Activated CD8-positive, alpha-beta memory T cell treated with anti-CD3 and anti-CD28 coated beads, Interleukin-2, amount 50 U/mL, for 4 hours (primary cell): ENCODE data around the gene SLC12A7.
"Not testable (repeated sequence)": the region's sequence is repeated elsewhere in the genome, so short reads cannot be mapped to it uniquely, and the experiment has no call there.

Experiments used
- DNase-seq: peaks from one replicate; pipeline ENCODE4 v3.0.0-alpha.2; 2020

The SLC12A7 gene

DNA sequence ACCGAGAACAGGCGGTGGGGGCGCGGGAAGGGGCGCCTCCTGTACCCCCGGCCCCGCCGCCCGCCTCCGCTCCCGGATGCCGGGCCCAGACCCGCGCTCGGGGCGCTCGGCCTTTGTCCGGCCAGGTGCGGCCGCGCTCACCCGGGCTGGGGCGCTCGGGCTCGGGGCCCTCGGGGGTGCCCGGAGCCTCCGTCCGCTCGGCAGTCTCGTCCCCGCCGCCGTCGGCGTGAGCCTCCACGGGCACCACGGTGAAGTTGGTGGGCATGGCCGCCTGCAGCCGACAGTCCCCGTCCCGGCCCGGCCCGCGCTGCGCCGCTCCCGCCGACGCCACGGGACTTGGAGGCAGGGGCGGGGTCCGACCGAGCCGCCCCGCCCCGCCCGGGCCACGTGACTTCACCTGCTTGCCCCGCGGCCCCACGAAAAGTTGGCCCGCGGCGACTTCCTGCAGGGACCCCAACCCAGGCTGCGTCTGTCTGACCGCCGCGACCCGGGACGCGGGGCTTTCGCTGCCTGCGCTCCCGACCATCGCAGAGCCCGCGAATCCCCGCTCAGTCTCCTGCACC, at the start of gene SLC12A7:
TSS of gene SLC12A7 (minus strand) at position 337 of the 563 bp plus-strand sequence. CDS start at position 265, 72 bp downstream.
- DNase-seq, result peak; percentile 75

DNA sequence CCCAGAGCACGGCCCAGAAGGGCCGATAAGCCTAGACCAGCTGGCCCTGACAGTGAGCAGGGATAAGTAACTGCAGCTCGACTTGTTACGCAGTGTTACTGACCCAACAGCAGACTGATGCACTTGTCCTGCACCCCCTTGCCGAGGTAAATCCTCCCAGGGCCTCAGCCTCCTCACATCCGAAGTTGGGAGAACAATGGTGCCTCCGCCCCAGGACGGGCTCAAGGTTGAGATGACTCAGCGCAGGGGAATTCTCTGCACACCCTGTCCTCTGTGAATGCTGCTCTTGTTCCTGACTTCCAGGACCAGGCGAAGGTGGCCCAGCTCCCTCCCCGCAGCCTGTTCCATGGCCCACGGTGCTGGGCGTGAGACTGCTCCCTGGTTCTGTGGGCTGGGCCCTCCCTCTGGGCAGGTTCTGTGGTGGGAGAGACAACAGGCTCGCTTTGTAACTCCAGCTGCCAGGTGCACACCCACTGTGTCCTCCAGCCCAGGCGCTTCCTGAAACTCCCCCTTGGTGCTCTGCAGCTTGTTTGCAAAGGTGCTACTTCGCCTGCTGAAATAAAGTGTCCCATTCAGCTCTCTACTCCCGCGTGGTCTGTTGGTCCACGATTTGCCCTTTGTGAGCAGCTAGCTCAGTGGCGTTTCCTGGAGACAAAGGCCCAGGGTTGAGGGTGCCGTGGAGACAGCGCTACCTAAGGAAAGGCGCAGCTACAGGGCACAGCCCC, 49.4 kb upstream of the SLC12A7 start:
- no peak for DNase-seq

- DNase-seq, result no peak
Observed at GRCh38 chr5:1159774-1160406, 48.0 kb upstream of the SLC12A7 start.

GRCh38 chr5:1159341-1159675, 47.4 kb upstream of the SLC12A7 start:
- DNase-seq, result no peak

DNA sequence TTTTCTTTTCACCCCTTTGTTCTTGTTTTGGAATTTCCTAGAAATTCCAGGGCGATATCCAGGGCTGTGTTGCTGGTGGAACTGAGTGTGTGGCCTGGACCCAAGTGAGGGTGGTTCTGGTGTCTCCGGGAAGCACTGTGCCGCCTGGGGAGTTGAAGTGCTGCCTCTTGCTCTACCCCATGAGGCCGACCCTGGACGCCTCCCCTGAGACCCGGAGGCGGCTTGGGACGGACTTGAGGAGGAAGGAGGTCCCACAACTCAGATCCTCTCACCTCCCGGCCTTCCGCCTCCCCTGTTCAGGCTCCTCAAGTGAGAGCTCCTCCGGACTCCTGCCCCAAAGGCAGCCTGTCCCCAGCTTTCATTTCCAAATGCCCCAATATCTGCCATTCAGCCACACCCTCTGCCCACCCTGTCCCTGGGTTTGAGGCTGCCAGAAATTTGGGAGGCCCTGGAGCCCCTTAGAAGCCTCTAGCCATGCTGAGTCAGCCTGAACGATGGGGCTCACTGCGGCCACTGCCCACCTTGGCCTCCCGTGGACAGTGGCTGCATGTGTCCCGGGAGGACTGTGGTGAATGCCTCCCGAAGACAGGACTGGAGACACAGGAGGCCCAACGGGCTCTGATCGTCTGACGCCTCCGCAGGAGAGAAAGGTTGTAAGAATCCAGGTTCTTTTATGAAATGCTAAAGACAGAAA, 46.9 kb upstream of the SLC12A7 start:
- no peak for DNase-seq

DNA sequence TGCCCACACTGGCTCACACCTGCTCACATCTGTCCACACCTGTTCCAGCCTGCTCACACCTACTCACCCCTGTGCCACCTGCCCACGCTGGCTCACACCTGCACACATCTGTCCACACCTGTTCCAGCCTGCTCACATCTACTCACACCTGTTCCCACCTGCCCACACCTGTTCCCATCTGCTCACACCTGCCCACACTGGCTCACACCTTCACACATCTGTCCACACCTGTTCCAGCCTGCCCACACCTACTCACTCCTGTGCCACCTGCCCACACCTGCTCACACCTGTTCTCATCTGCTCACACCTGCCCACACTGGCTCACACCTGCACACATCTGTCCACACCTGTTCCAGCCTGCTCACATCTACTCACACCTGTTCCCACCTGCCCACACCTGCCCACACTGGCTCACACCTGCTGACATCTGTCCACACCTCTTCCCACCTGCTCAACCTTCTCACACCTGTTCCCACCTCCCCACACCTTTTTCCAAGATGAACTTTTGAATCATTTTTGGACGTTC, 45.7 kb upstream of the SLC12A7 start:
- DNase-seq, result not testable (repeated sequence)

GRCh38 chr5:1156754-1157460, 45.0 kb upstream of the SLC12A7 start:
- DNase-seq, result no peak

DNA sequence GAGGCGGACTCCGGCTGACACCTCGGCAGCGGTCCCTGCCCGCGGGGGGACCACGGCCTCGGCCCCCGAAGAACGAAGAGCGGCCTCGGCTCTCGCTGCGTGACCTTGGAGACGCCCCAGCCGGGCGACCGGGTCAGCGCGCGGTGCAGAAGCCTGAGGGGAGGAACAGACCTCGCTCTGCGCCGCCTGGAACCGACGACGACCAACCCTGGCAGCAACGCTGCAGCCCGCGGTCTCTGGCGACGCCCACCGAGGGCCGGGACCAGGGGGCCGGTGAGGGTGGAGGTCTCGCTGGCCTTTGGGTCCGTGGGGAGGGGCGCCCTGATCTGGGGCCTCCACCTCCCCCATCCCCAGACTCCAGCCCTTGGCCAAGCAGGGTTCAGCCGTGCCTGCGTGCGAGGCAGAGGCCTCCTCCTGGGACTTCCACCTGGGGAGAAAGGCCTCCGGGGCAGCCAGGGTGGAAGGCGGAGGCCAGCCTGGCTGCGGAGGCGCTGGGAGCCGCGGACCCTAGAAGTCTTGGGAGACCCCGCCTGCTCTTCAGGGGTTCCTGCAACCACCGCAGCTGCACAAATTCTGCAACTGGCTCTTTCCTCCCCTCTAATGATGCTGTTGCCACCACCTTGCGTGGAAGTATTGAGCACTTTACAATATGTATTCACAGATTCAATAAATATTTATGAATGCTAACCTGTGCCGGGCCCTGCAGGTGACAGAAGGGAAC, 44.3 kb upstream of the SLC12A7 start:
- DNase-seq, result no peak

- no peak for DNase-seq
Observed at GRCh38 chr5:1155191-1156032, 43.5 kb upstream of the SLC12A7 start.

GRCh38 chr5:1153428-1153827, 41.6 kb upstream of the SLC12A7 start:
- no peak for DNase-seq

DNA sequence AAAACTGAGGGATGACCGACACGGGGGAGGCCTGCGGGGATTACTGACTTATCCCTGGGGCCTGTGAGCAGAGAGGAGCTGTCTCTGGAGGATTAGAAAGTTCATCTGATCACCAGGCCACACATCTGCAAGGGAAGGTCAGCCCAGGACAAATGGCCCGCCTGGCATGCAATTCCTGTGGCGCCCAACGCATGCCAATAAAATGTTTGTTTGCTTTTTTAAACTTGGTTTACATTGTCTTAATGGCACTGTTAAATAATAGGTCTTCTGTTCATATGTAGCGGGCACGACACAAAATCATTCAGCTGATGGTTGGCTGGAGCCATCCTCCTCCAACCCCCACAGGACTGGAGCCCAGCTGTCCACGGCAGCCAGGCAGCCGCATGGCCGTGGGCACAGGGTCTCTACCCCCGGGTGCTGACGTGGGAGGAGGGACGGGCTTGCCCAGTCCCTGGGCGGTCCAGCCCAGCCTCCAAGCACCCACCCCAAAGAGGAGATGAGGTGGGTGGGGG, 41.0 kb upstream of the SLC12A7 start:
- DNase-seq, result no peak

GRCh38 chr5:1152156-1152555, 40.3 kb upstream of the SLC12A7 start:
- no peak for DNase-seq

DNA sequence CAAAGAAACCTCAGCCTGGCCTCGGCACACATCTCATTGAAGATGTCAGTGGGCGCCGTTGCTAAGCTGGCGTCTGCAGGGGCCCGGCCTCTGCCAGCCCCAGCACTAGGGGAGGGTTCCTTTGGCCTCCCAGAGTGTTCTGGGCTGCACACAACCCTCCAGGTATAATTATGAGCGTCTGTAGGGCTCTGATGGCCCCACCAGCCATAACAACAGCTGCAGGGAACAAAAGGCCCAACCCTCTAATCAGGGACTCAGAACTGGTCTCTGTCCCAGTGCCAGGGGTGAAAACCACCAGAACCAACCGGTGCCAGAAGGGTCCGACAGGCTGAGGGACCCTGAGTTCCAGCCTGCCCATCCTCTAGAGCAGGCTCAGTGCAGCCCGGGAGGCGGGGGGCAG, 39.5 kb upstream of the SLC12A7 start:
- DNase-seq, result no peak

- no peak for DNase-seq
Observed at GRCh38 chr5:1150866-1151265, 39.0 kb upstream of the SLC12A7 start.

- DNase-seq, result no peak
Observed at GRCh38 chr5:1144638-1145396, 33.0 kb upstream of the SLC12A7 start.

GRCh38 chr5:1144089-1144488, 32.2 kb upstream of the SLC12A7 start:
- DNase-seq, result no peak

GRCh38 chr5:1143670-1143951, 31.7 kb upstream of the SLC12A7 start:
- DNase-seq, result no peak

GRCh38 chr5:1142886-1143669, 31.2 kb upstream of the SLC12A7 start:
- no peak for DNase-seq

DNA sequence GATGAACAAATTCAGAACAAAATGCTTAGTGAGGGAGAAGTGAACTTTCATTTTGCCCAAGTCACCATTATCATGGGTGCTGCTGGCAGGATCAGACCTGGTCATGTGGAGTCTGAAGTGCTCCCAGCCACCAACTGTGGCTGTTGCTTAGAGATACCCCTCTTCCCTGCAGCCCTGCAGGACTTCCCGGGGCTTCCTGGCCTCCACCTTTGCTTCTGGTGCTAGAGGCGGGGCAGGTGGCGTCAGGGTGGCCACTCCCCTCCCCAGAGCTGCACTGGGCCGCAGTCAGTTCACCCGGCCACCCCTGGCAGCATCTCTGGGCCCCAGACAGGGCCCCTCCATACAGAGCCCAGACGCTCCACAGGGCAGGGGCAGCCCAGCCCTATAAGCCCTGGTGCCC, 30.0 kb upstream of the SLC12A7 start:
- DNase-seq, result no peak

- DNase-seq, result no peak
Observed at GRCh38 chr5:1140818-1141189, 28.9 kb upstream of the SLC12A7 start.
